AG09319 (cell line): ENCODE data around the gene MKI67.
"Not testable (repeated sequence)": the region's sequence is repeated elsewhere in the genome, so short reads cannot be mapped to it uniquely, and the experiment has no call there.

Source experiments
- DNase-seq: peaks from one replicate; pipeline ENCODE4 v3.0.0-alpha.2; 2010; ENCODE audit warnings: low read depth; ENCODE audit errors: extremely low read depth
- TF ChIP-seq, protein P1 (sequence below): IDR thresholded peaks from 2 replicates; pipeline ENCODE4 v1.5.1; 2011; ENCODE audit warnings: low read depth, mild to moderate bottlenecking, inconsistent platforms, low read length, moderate library complexity

MKI67 gene

DNA sequence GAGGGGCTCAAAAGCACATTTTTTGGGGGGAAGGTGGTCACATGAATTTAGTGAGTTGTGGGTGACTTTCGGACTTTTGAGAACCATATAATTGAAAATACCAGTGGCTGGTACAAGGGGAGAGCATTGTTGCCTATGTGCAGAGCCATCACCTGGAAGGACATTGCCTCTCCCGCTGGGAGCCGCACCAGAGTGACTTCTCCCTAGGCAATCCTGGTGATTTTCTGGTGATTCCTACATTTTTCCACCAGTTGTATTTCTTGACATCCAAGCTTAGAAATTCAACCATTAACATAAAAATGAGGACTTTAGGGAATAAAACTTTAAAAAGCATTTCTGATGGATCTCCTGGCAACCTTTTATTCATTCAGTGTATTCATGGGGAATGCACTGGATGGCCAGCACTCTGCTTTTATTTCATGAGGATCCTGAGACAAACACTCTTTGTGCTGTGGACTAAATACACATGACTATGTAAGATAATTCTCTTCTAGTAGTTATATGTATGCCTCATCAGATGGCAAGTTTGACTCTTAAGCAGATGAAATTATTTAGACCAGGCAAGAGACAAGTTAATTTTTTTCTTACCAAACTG lies 41.8 kb upstream of the MKI67 start:
- TF ChIP-seq, protein P1, sequence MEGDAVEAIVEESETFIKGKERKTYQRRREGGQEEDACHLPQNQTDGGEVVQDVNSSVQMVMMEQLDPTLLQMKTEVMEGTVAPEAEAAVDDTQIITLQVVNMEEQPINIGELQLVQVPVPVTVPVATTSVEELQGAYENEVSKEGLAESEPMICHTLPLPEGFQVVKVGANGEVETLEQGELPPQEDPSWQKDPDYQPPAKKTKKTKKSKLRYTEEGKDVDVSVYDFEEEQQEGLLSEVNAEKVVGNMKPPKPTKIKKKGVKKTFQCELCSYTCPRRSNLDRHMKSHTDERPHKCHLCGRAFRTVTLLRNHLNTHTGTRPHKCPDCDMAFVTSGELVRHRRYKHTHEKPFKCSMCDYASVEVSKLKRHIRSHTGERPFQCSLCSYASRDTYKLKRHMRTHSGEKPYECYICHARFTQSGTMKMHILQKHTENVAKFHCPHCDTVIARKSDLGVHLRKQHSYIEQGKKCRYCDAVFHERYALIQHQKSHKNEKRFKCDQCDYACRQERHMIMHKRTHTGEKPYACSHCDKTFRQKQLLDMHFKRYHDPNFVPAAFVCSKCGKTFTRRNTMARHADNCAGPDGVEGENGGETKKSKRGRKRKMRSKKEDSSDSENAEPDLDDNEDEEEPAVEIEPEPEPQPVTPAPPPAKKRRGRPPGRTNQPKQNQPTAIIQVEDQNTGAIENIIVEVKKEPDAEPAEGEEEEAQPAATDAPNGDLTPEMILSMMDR = no peak

DNA sequence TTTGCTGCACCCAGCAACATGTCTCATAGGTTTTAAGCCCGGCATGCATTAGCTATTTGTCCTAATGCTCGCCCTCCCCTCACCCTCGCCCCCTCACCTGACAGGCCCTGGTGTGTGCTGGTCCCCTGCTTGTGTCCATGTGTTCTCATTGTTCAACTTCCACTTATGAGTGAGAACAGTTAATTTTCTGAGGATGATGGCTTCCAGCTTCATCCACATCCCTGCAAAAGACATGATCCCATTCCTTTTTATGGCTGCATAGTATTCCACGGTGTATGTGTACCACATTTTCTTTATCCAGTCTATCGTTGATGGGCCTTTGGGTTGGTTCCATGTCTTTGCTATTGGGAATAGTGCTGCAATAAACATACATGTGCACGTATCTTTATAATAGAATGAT lies 40.9 kb upstream of the MKI67 start:
- DNase-seq = not testable (repeated sequence)

More for the DNA sequence above, 41.8 kb upstream of the MKI67 start:
- no peak for DNase-seq

DNA sequence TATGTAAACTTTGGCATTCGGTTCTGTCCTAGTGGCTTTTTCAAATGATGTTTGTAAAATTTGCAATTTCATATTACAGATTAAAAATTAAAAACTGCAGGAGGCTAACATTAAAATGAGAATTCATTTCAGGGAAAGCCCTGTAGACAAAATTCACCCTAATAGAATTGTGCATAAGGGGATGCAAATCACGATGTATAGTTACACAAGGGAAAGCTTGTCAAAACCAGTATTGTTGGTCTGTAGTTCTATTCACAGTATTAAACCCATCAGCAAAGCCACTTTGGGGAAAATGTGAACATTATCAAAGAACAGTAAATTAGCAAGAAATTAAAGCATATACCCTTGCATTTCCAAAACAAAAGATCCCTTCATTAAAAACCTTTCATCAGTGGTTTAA lies 39.9 kb upstream of the MKI67 start:
- TF ChIP-seq, protein P1 = no peak
- DNase-seq = no peak

DNA sequence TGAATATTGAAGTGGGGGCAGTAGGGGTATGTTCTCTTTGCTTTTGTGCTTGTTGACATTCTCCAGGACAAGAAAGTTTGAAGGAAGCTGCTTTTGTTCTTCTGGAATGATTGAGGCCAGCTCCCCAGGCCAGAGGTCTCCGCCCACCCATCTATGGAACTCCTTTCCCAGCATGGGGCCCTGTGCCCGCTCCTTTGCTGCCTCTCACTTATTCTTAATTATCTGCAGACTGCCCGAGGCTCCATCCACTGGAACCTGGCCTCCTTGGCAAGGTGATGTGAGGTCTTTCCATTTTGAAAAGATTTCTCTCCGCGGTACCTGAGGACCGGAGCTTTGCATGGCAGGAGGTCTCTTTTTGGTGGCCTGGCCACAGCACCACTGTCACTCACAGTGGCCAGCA lies 39.3 kb upstream of the MKI67 start:
- DNase-seq = no peak
- TF ChIP-seq, protein P1 = no peak

DNA sequence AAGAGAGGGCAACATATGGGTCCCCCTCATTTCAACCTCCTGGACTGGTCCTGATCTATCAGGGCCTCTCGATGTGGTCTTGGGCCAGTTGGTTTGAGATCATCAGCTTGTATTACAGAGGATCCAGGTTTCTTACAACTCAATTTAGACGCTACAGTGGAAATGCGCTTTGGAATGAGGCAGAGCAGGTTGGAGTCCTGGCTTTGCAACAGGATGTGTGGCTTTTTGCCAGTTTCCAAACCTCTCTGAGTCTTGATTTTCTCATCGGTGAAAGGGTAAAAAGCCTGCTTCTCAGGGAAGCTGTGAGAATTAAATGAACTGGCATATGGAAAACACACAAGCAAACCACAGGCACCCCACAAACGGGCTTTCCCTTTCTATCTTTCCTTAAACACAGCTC lies 37.5 kb upstream of the MKI67 start:
- TF ChIP-seq, protein P1 = no peak

DNA sequence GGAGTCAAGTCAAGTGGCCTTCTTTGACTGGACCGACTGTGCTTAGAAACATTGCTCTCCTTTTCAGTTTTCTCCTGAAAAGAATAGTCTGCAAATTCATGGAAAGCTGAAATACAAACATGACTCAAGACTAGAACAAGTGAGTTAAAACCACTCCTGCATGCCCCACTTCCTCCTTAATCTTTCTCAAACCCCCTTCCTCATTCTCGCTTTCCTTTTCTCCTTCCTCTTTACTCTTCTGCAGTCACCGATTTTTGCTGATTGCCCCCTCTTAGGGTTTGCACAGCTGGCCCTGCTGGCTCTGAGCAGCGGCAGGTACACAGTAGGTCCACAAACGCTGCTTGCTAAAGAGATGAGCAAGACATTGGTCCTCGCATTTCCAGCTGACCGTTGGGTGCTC lies 34.8 kb upstream of the MKI67 start:
- TF ChIP-seq, protein P1 = no peak
- no peak for DNase-seq

More for the DNA sequence above, 37.5 kb upstream of the MKI67 start:
- DNase-seq = no peak

DNA sequence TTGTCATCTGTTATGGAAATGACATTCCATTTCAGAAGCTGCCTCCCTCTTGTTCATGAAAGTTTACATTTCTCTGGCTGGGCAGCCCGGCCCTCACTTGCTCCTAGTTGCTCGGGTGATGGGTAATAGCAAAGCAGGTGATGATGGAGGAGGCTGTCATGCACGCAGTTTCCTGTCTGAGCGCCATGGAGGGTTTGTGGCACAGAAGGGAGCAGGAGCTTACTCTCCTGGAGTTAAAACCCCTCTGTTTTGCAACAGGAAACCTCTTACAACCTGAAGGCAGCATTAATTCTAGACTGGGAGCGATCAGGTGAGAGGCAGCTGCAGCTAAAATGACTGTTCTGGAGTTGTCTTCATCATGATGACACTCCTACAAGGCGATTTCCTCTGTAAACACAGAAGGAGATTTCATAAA lies 34.1 kb upstream of the MKI67 start:
- TF ChIP-seq, protein P1 = no peak
- no peak for DNase-seq
